Tibial nerve (tissue), 3 donors: ENCODE results near the gene KRT34.

Experiments used
- POLR2A ChIP-seq, 2 donors: fragments of 450-650 bp; IDR thresholded peaks; one replicate each; pipeline ENCODE4 v1.6.1; 2017; ENCODE audit warnings: antibody characterized with exemption in 2 of 2, mild to moderate bottlenecking in 2 of 2, moderate library complexity in 2 of 2
- TF ChIP-seq, protein P1 (sequence below), 5 experiments: fragments of 200-600 bp in 3 of 5; fragments of 450-650 bp in 2 of 5; sonication (generic) in 3 of 5; IDR thresholded peaks; one replicate each; pipeline ENCODE4 v1.5.1; 2016 to 2019; ENCODE audit warnings: antibody characterized with exemption in 5 of 5, mild to moderate bottlenecking in 3 of 5, moderate library complexity in 2 of 5

- TF ChIP-seq, protein P1, sequence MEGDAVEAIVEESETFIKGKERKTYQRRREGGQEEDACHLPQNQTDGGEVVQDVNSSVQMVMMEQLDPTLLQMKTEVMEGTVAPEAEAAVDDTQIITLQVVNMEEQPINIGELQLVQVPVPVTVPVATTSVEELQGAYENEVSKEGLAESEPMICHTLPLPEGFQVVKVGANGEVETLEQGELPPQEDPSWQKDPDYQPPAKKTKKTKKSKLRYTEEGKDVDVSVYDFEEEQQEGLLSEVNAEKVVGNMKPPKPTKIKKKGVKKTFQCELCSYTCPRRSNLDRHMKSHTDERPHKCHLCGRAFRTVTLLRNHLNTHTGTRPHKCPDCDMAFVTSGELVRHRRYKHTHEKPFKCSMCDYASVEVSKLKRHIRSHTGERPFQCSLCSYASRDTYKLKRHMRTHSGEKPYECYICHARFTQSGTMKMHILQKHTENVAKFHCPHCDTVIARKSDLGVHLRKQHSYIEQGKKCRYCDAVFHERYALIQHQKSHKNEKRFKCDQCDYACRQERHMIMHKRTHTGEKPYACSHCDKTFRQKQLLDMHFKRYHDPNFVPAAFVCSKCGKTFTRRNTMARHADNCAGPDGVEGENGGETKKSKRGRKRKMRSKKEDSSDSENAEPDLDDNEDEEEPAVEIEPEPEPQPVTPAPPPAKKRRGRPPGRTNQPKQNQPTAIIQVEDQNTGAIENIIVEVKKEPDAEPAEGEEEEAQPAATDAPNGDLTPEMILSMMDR (IDR thresholded peaks at IDR 0.05) = no peak
- TF ChIP-seq POLR2A (IDR thresholded peaks at IDR 0.05) = no peak
These were observed 41.6 kb downstream of the KRT34 start for GRCh38 chr17:41340494-41340893.
